HFFc6 (cell line): ENCODE data around the gene GFI1. TPM values are rescaled to one million over a fixed set of nuclear protein-coding genes. Genes with fewer than 3 reads are reported as not detected.

Experiments used
- DNase-seq: peaks from one replicate; pipeline ENCODE4 v3.0.0-alpha.2; 2018
- H3K27ac Mint-ChIP-seq: 2 replicates; pipeline ENCODE4 v1.8.0; 2020; ENCODE audit warnings: mild to moderate bottlenecking, mixed read lengths
- H3K27me3 Mint-ChIP-seq: 2 replicates; pipeline ENCODE4 v1.8.0; 2021; ENCODE audit warnings: mild to moderate bottlenecking, moderate library complexity, mixed read lengths; ENCODE audit not compliant: insufficient read depth
- H3K36me3 Mint-ChIP-seq: 2 replicates; pipeline ENCODE4 v1.8.0; 2021; ENCODE audit warnings: low read depth, mixed read lengths
- H3K4me1 Mint-ChIP-seq: 2 replicates; pipeline ENCODE4 v1.8.0; 2020; ENCODE audit warnings: low read depth, mixed read lengths
- H3K4me3 Mint-ChIP-seq: 2 replicates; pipeline ENCODE4 v1.8.0; 2020; ENCODE audit warnings: mild to moderate bottlenecking, moderate library complexity, mixed read lengths
- H3K9me3 Mint-ChIP-seq: 2 replicates; pipeline ENCODE4 v1.8.0; 2020; ENCODE audit warnings: mild to moderate bottlenecking, mixed read lengths
- CTCF ChIP-seq: fragments of 200-600 bp; sonication (generic); IDR thresholded peaks from 2 replicates; pipeline ENCODE4 v1.5.0; 2021; ENCODE audit warnings: antibody characterized with exemption, mild to moderate bottlenecking
- total RNA-seq, 6 experiments: library from RNA; stranded (reverse); fragmentation: NEBNext Ultra II Directional; extraction: Animal tissue kit (Norgen Biotek cat#: 25700); gene quantifications; 2 replicates in 1 of 6; 3 replicates in 5 of 6; pipeline ENCODE4 v1.2.3, GENCODE V29; 2021

GFI1 gene
- total RNA-seq, 6 experiments from 2014 or later = 0.05 to 0.28 (median 0.07) TPM; not detected in 1

GRCh38 chr1:92470216-92470615, 16.5 kb downstream of the GFI1 start:
- Mint-ChIP-seq H3K36me3 (no peaks in the 10 kb centered on the region), H3K4me1 (no peaks in the 10 kb centered on the region), H3K9me3 (no peaks in the 10 kb centered on the region), H3K27ac (no peak overlapping the region), H3K27me3 (peaks cover 18% of the 10 kb centered on the region), H3K4me3 (no peak overlapping the region)
- TF ChIP-seq CTCF = no peak
- DNase-seq = no peak

- TF ChIP-seq CTCF = no peak
- Mint-ChIP-seq H3K36me3 (no peaks in the 10 kb centered on the region), H3K4me1 (peaks cover 2% of the 10 kb centered on the region; the same call in 1 of the 2 replicates), H3K27ac (no peak overlapping the region), H3K27me3 (peaks cover 7% of the 10 kb centered on the region; the same call in 1 of the 2 replicates), H3K4me3 (no peak overlapping the region), H3K9me3 (no peaks in the 10 kb centered on the region)
- DNase-seq = no peak
Observed at GRCh38 chr1:92466683-92467352, 19.9 kb downstream of the GFI1 start.

- Mint-ChIP-seq H3K4me3 (no peak overlapping the region), H3K36me3 (no peaks in the 10 kb centered on the region), H3K27me3 (peaks cover 5% of the 10 kb centered on the region), H3K27ac (no peak overlapping the region), H3K4me1 (peaks cover 7% of the 10 kb centered on the region; the same call in 1 of the 2 replicates), H3K9me3 (no peaks in the 10 kb centered on the region)
- no peak for DNase-seq
- no peak for TF ChIP-seq CTCF
Observed at GRCh38 chr1:92465256-92465647, 21.5 kb downstream of the GFI1 start.

- H3K4me1 Mint-ChIP-seq = peaks cover 11% of the 10 kb centered on the region
- no peak for DNase-seq
- no peak overlapping the region for H3K4me3 Mint-ChIP-seq
- H3K27ac Mint-ChIP-seq = no peak overlapping the region
- H3K27me3 Mint-ChIP-seq = peaks cover 5% of the 10 kb centered on the region
- no peak for TF ChIP-seq CTCF
- H3K36me3 Mint-ChIP-seq = no peaks in the 10 kb centered on the region
- no peaks in the 10 kb centered on the region for H3K9me3 Mint-ChIP-seq
Observed at GRCh38 chr1:92464588-92465255, 22.0 kb downstream of the GFI1 start.

GRCh38 chr1:92461364-92462097, 25.2 kb downstream of the GFI1 start:
- Mint-ChIP-seq H3K9me3 (no peaks in the 10 kb centered on the region), H3K4me1 (peaks cover 13% of the 10 kb centered on the region), H3K36me3 (no peaks in the 10 kb centered on the region), H3K27me3 (peaks cover 1% of the 10 kb centered on the region; the same call in 1 of the 2 replicates), H3K27ac (no peak overlapping the region), H3K4me3 (0 out of 2 replicates have a peak overlapping the region, but pooled peaks have one; percentile 1)
- DNase-seq = no peak
- peak; percentile 43 for TF ChIP-seq CTCF
